Activated CD4-positive, CD25-positive, alpha-beta regulatory T cell treated with anti-CD3 and anti-CD28 coated beads, Interleukin-2, amount 50 U/mL, for 24 hours (primary cell): Measurements from ENCODE around the gene TTBK2.

ENCODE experiments used
- ATAC-seq, 2 donors: fragments of 150-1000 bp; cut with Tn5 transposase; one replicate each; pipeline ENCODE4 v1.10.0; 2021; ENCODE audit warnings: mild to moderate bottlenecking in 1 of 2, moderate library complexity in 1 of 2

Gene TTBK2

GRCh38 chr15:42724276-42724675 lies 196.3 kb downstream of the TTBK2 start:
- no peak for ATAC-seq

GRCh38 chr15:42723068-42723467 lies 197.5 kb downstream of the TTBK2 start:
- ATAC-seq, result no peak

- ATAC-seq, result no peak
These were observed 198.7 kb downstream of the TTBK2 start for GRCh38 chr15:42721916-42722315.

- ATAC-seq, result no peak
These were observed 199.6 kb downstream of the TTBK2 start for GRCh38 chr15:42721016-42721415.

GRCh38 chr15:42720071-42720470 lies 200.5 kb downstream of the TTBK2 start:
- no peak for ATAC-seq

- ATAC-seq, result no peak
These were observed 201.5 kb downstream of the TTBK2 start for GRCh38 chr15:42719043-42719442.

- ATAC-seq, result no peak
These were observed 204.0 kb downstream of the TTBK2 start for GRCh38 chr15:42716626-42717025.

- no peak for ATAC-seq
These were observed 204.5 kb downstream of the TTBK2 start for GRCh38 chr15:42716125-42716524.

- no peak for ATAC-seq
These were observed 208.0 kb downstream of the TTBK2 start for GRCh38 chr15:42712584-42712983.

GRCh38 chr15:42711746-42712145 lies 208.8 kb downstream of the TTBK2 start:
- ATAC-seq, result no peak

- no peak for ATAC-seq
These were observed 209.9 kb downstream of the TTBK2 start for GRCh38 chr15:42710662-42711061.

- no peak for ATAC-seq
These were observed 212.6 kb downstream of the TTBK2 start for GRCh38 chr15:42707873-42708544.

- ATAC-seq, result no peak
These were observed 213.5 kb downstream of the TTBK2 start for GRCh38 chr15:42707068-42707467.

GRCh38 chr15:42705336-42705735 lies 215.2 kb downstream of the TTBK2 start:
- ATAC-seq, result no peak

GRCh38 chr15:42704492-42704926 lies 216.1 kb downstream of the TTBK2 start:
- peak; percentile 73 to 93 for ATAC-seq

- no peak for ATAC-seq
These were observed 224.0 kb downstream of the TTBK2 start for GRCh38 chr15:42696626-42697025.

- no peak for ATAC-seq
These were observed 225.0 kb downstream of the TTBK2 start for GRCh38 chr15:42695527-42696071.

- no peak for ATAC-seq
These were observed 226.2 kb downstream of the TTBK2 start for GRCh38 chr15:42694398-42694797.

- no peak for ATAC-seq
These were observed 226.6 kb downstream of the TTBK2 start for GRCh38 chr15:42693942-42694341.

GRCh38 chr15:42693496-42693895 lies 227.1 kb downstream of the TTBK2 start:
- no peak for ATAC-seq

- no peak for ATAC-seq
These were observed 227.6 kb downstream of the TTBK2 start for GRCh38 chr15:42692997-42693396.

- no peak for ATAC-seq
These were observed 228.0 kb downstream of the TTBK2 start for GRCh38 chr15:42692536-42692935.

- no peak for ATAC-seq
These were observed 228.8 kb downstream of the TTBK2 start for GRCh38 chr15:42691770-42692169.

GRCh38 chr15:42691308-42691707 lies 229.3 kb downstream of the TTBK2 start:
- ATAC-seq, result no peak
